ENCODE data around the gene BCL11B. TPM values are rescaled to one million over a fixed set of nuclear protein-coding genes. Genes with fewer than 3 reads are reported as not detected.

The BCL11B gene
- total RNA-seq, 1 experiment from 2014 or later, result 0.05 TPM

DNA sequence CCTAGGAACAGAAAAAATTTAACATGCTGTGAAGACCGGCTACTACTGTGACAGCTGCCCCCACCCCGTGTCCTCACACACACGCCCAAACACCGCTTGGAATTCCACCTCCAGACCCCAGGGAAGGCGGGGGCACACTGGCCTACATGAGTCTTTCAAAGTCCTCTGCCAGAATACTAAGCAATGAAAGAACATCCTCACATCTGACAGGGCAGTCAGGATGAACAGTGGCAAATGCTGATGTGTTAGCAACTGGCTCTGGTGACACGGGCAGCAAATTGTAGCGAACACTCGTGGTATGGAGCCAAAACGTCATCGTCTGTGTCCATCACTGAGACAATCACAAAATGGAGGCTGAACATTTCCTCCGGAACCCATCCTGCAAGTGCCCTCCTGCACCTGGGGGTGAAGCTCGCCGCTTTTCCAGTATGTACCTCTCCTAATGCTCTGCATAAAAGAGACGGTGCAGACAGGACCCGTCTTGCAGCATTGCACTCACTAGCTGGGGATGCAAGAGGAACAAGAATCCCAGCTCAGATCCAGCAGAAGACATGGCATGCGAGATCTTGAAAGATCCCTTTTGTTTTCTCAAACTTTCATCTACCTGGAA lies 94.8 kb downstream of the BCL11B start:
- Mint-ChIP-seq H3K36me3 (ENCODE audit: insufficient read depth, unreplicated experiment) (no peaks in the 10 kb centered on the region), H3K4me3 (ENCODE audit: unreplicated experiment) (no peak overlapping the region), H3K9me3 (ENCODE audit: unreplicated experiment) (no peaks in the 10 kb centered on the region), H3K4me1 (ENCODE audit: low read depth, unreplicated experiment) (no peaks in the 10 kb centered on the region), H3K27me3 (ENCODE audit: insufficient read depth, unreplicated experiment) (no peaks in the 10 kb centered on the region), H3K27ac (ENCODE audit: unreplicated experiment) (no peak overlapping the region)
- Histone ChIP-seq H3K27me3 (replicated peaks; ENCODE audit: control insufficient read depth, insufficient read depth, low read length) (no peaks in the 10 kb centered on the region), H3K4me1 (no peaks in the 10 kb centered on the region), H3K4me3 (ENCODE audit: low read depth, low read length) (no peak overlapping the region), H3K36me3 (ENCODE audit: control insufficient read depth, insufficient read depth, low read length) (no peaks in the 10 kb centered on the region), H3K9me3 (no peaks in the 10 kb centered on the region)
- no peak for DNase-seq
- CTCF ChIA-PET, result no interaction called here
- BruUV-seq (replicated peaks), result no TSS peak
- POLR2A ChIA-PET, result no interaction called here
- intact Hi-C loops (cut with micrococcal nuclease; ENCODE audit: unreplicated experiment), result no loop called here
- TF ChIP-seq, protein P1, sequence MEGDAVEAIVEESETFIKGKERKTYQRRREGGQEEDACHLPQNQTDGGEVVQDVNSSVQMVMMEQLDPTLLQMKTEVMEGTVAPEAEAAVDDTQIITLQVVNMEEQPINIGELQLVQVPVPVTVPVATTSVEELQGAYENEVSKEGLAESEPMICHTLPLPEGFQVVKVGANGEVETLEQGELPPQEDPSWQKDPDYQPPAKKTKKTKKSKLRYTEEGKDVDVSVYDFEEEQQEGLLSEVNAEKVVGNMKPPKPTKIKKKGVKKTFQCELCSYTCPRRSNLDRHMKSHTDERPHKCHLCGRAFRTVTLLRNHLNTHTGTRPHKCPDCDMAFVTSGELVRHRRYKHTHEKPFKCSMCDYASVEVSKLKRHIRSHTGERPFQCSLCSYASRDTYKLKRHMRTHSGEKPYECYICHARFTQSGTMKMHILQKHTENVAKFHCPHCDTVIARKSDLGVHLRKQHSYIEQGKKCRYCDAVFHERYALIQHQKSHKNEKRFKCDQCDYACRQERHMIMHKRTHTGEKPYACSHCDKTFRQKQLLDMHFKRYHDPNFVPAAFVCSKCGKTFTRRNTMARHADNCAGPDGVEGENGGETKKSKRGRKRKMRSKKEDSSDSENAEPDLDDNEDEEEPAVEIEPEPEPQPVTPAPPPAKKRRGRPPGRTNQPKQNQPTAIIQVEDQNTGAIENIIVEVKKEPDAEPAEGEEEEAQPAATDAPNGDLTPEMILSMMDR (IDR thresholded peaks at IDR 0.05; ENCODE audit: insufficient read depth in 1 of 2, low read depth in 1 of 2, low read length in 1 of 2, severe bottlenecking in 1 of 2, unreplicated experiment in 1 of 2), result no peak

DNA sequence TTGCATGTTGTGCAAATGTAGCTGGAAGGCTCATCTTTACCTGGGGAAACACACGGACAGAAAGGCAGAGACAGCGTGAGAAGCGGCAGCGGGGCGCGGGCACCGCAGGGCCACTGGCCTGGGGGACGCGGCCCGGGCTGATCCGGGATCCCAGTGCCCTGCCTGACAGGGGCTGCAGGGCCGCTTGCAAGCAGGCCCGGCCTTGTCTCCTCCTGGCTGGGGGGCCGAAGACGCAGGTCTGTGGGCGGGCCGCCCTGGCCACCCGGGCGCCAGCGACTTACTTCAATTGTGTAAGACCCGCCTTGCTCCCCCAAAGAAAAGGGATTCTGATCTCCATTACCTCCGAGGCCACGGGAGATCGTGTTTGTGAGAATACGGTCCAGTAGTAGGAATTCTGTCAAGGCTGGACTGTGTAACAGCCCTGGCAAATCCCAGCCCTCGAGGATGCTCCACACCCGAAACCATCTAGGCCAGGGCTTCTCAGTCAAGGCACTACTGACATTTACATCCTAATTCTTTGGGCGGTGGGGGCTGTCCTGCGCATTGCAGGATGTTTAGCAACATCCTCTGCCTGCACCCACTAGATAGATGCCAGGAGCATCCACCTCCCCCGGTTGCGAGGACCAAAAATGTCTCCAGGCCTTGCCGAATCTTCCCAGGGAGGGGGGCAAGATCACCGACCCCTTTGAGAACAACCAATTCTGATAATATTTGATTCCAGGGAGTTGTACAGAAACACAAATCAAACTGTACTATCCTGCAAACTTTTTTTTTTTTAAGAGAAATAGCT lies 95.6 kb downstream of the BCL11B start:
- no TSS peak for BruUV-seq (replicated peaks)
- no peak for DNase-seq
- TF ChIP-seq, protein P1 (IDR thresholded peaks at IDR 0.05; ENCODE audit: insufficient read depth in 1 of 2, low read depth in 1 of 2, low read length in 1 of 2, severe bottlenecking in 1 of 2, unreplicated experiment in 1 of 2), result no peak
- Mint-ChIP-seq H3K4me1 (ENCODE audit: low read depth, unreplicated experiment) (no peaks in the 10 kb centered on the region), H3K4me3 (ENCODE audit: unreplicated experiment) (no peak overlapping the region), H3K9me3 (ENCODE audit: unreplicated experiment) (no peaks in the 10 kb centered on the region), H3K27ac (ENCODE audit: unreplicated experiment) (no peak overlapping the region), H3K27me3 (ENCODE audit: insufficient read depth, unreplicated experiment) (peaks cover 1% of the 10 kb centered on the region), H3K36me3 (ENCODE audit: insufficient read depth, unreplicated experiment) (no peaks in the 10 kb centered on the region)
- intact Hi-C loops (cut with micrococcal nuclease; ENCODE audit: unreplicated experiment), result no loop called here
- no peaks in the 10 kb centered on the region for H3K36me3 ChIP-seq (ENCODE audit: control insufficient read depth, insufficient read depth, low read length)
- H3K27me3 ChIP-seq (replicated peaks; ENCODE audit: control insufficient read depth, insufficient read depth, low read length), result no peaks in the 10 kb centered on the region
- no peaks in the 10 kb centered on the region for H3K4me1 ChIP-seq
- no peak overlapping the region for H3K4me3 ChIP-seq (ENCODE audit: low read depth, low read length)
- no peaks in the 10 kb centered on the region for H3K9me3 ChIP-seq
- CTCF ChIA-PET, result no interaction called here
- POLR2A ChIA-PET, result no interaction called here

DNA sequence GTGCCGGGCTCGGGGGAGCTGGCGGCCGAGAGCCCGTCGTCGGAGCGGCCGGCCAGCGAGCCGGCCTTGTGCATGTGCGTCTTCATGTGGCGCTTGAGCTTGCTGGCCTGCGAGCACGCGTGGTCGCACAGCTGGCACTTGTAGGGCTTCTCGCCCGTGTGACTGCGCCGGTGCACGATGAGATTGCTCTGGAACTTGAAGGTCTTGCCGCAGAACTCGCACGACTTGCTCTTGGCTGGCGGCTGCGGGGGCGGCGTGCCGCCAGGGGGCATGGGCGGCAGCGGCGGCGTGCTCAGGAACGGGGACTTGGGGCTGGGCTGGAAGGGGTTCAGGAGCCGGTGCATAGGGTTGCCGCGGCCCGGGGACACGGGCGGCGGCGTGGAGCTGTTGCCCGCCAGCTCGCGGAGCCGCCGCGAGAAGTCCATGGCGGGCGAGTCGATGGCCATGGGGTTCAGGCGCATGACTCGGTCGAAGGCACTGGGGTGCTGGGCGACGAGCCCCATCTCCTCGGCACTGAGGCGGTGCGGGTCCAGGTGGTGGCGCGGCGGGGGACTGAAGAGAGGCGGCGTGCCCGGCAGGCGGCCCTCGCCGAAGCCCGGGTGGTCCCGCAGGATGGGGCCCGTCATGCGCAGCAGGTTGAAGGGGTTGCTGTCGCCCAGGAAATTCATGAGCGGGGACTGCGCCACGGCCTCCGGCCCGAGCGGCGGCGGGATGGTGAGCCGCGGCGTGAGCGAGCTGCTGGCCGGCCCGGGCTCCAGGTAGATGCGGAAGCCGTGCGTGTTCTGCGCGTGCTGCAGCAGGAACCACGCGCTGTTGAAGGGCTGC lies 96.5 kb downstream of the BCL11B start:
- H3K36me3 Mint-ChIP-seq (ENCODE audit: insufficient read depth, unreplicated experiment), result no peaks in the 10 kb centered on the region
- intact Hi-C loops (cut with micrococcal nuclease; ENCODE audit: unreplicated experiment), result no loop called here
- DNase-seq, result no peak
- no peaks in the 10 kb centered on the region for H3K36me3 ChIP-seq (ENCODE audit: control insufficient read depth, insufficient read depth, low read length)
- no peak overlapping the region for H3K4me3 Mint-ChIP-seq (ENCODE audit: unreplicated experiment)
- no peaks in the 10 kb centered on the region for H3K9me3 ChIP-seq
- H3K27ac Mint-ChIP-seq (ENCODE audit: unreplicated experiment), result no peak overlapping the region
- ChIA-PET CTCF (no interaction called here), POLR2A (no interaction called here)
- TF ChIP-seq, protein P1 (IDR thresholded peaks at IDR 0.05; ENCODE audit: insufficient read depth in 1 of 2, low read depth in 1 of 2, low read length in 1 of 2, severe bottlenecking in 1 of 2, unreplicated experiment in 1 of 2), result no peak
- peaks cover 3% of the 10 kb centered on the region for H3K27me3 Mint-ChIP-seq (ENCODE audit: insufficient read depth, unreplicated experiment)
- no peaks in the 10 kb centered on the region for H3K4me1 Mint-ChIP-seq (ENCODE audit: low read depth, unreplicated experiment)
- no peak overlapping the region for H3K4me3 ChIP-seq (ENCODE audit: low read depth, low read length)
- H3K4me1 ChIP-seq, result no peaks in the 10 kb centered on the region
- BruUV-seq (replicated peaks), result no TSS peak
- no peaks in the 10 kb centered on the region for H3K27me3 ChIP-seq (replicated peaks; ENCODE audit: control insufficient read depth, insufficient read depth, low read length)
- H3K9me3 Mint-ChIP-seq (ENCODE audit: unreplicated experiment), result no peaks in the 10 kb centered on the region
